SIG-M5 (cell line): ENCODE data around the gene PGS1.

Experiments
- DNase-seq: peaks from one replicate; lab custom pipeline; 2025; lab: John Stamatoyannopoulos, UW

PGS1 gene

GRCh38 chr17:78365561-78366108 is 12.8 kb upstream of the PGS1 start:
- DNase-seq, result no peak

- no peak for DNase-seq
Observed at GRCh38 chr17:78366109-78366848, 12.2 kb upstream of the PGS1 start.

GRCh38 chr17:78367193-78367592 is 11.3 kb upstream of the PGS1 start:
- no peak for DNase-seq

GRCh38 chr17:78368348-78368747 is 10.1 kb upstream of the PGS1 start:
- DNase-seq, result no peak

GRCh38 chr17:78368854-78369495 is 9.5 kb upstream of the PGS1 start:
- no peak for DNase-seq

- DNase-seq, result no peak
Observed at GRCh38 chr17:78369791-78370381, 8.6 kb upstream of the PGS1 start.

- no peak for DNase-seq
Observed at GRCh38 chr17:78371056-78371455, 7.4 kb upstream of the PGS1 start.

GRCh38 chr17:78372841-78373240 is 5.6 kb upstream of the PGS1 start:
- DNase-seq, result no peak

GRCh38 chr17:78374189-78374588 is 4.3 kb upstream of the PGS1 start:
- no peak for DNase-seq

- DNase-seq, result no peak
Observed at GRCh38 chr17:78374631-78375274, 3.7 kb upstream of the PGS1 start.

- DNase-seq, result no peak
Observed at GRCh38 chr17:78375401-78376151, 2.9 kb upstream of the PGS1 start.

- no peak for DNase-seq
Observed at GRCh38 chr17:78376161-78376560, 2.3 kb upstream of the PGS1 start.

GRCh38 chr17:78377858-78378224 is 608 bp upstream of the PGS1 start:
- DNase-seq, result no peak

GRCh38 chr17:78379131-78379491 is 662 bp downstream of the PGS1 start:
- DNase-seq, result no peak

- no peak for DNase-seq
Observed at GRCh38 chr17:78380370-78380769, 1.9 kb downstream of the PGS1 start.

- no peak for DNase-seq
Observed at GRCh38 chr17:78381601-78382232, 3.3 kb downstream of the PGS1 start.

GRCh38 chr17:78383725-78384471 is 5.4 kb downstream of the PGS1 start:
- DNase-seq, result no peak

- no peak for DNase-seq
Observed at GRCh38 chr17:78384479-78385175, 6.2 kb downstream of the PGS1 start.

GRCh38 chr17:78387977-78388941 is 9.8 kb downstream of the PGS1 start:
- peak; percentile 66 for DNase-seq
